GM10847 (cell line): ENCODE results near the gene PLOD1.

ENCODE experiments used
- POLR2A ChIP-seq: IDR thresholded peaks from 2 replicates; pipeline ENCODE4 v1.6.1; 2011; ENCODE audit not compliant: insufficient read length; ENCODE audit errors: extremely low read depth

The PLOD1 gene

GRCh38 chr1:11963622-11964021 is 29.1 kb downstream of the PLOD1 start:
- TF ChIP-seq POLR2A, result no peak

- TF ChIP-seq POLR2A, result no peak
Measured at GRCh38 chr1:11964656-11965055, 30.1 kb downstream of the PLOD1 start.

- no peak for TF ChIP-seq POLR2A
Measured at GRCh38 chr1:11967028-11967547, 32.6 kb downstream of the PLOD1 start.

- no peak for TF ChIP-seq POLR2A
Measured at GRCh38 chr1:11970441-11971185, 36.1 kb downstream of the PLOD1 start.

- no peak for TF ChIP-seq POLR2A
Measured at GRCh38 chr1:11977625-11978024, 43.1 kb downstream of the PLOD1 start.

GRCh38 chr1:11978301-11978700 is 43.8 kb downstream of the PLOD1 start:
- TF ChIP-seq POLR2A, result no peak

GRCh38 chr1:11979028-11979850 is 44.7 kb downstream of the PLOD1 start:
- no peak for TF ChIP-seq POLR2A

GRCh38 chr1:11979851-11980675 is 45.5 kb downstream of the PLOD1 start, which contains the start of gene MFN2:
MFN2 (plus strand) TSS chr1:11980444; CDS start chr1:11989169, 8,725 bp downstream.
- TF ChIP-seq POLR2A, result peak; percentile 76

GRCh38 chr1:11980676-11980972 is 46.1 kb downstream of the PLOD1 start:
- no peak for TF ChIP-seq POLR2A

GRCh38 chr1:11981378-11982009 is 47.0 kb downstream of the PLOD1 start:
- TF ChIP-seq POLR2A, result no peak

- TF ChIP-seq POLR2A, result no peak
Measured at GRCh38 chr1:11982010-11982392, 47.5 kb downstream of the PLOD1 start.

GRCh38 chr1:11984121-11984520 is 49.6 kb downstream of the PLOD1 start:
- TF ChIP-seq POLR2A, result no peak

- TF ChIP-seq POLR2A, result no peak
Measured at GRCh38 chr1:11984576-11984975, 50.1 kb downstream of the PLOD1 start.

GRCh38 chr1:11985171-11985570 is 50.7 kb downstream of the PLOD1 start:
- no peak for TF ChIP-seq POLR2A

- no peak for TF ChIP-seq POLR2A
Measured at GRCh38 chr1:11985851-11986250, 51.3 kb downstream of the PLOD1 start.

GRCh38 chr1:11989669-11990068 is 55.2 kb downstream of the PLOD1 start:
- TF ChIP-seq POLR2A, result no peak
